IMR-90 (cell line): ENCODE results near the gene CPNE2. TPM values are rescaled to one million over a fixed set of nuclear protein-coding genes. Genes with fewer than 3 reads are reported as not detected.

Experiments used
- ATAC-seq: fragments of 200-7000 bp; cut with Tn5 transposase; 2 replicates; pipeline ENCODE4 v1.9.1; 2020; ENCODE audit warnings: low read depth, mild to moderate bottlenecking, moderate library complexity
- BruUV-seq: library from RNA; stranded (reverse); fragments of 400-500 nt; replicated peaks from 2 replicates; lab custom pipeline; 2021; lab: Mats Ljungman, UMichigan
- CTCF ChIA-PET: fragments of 300-600 bp; formaldehyde crosslinking; extraction: SDS; loops from one replicate; lab custom pipeline; 2021; ENCODE audit warnings: antibody characterized with exemption; lab: Yijun Ruan, JAX
- POLR2A ChIA-PET: fragments of 300-600 bp; sonication (Branson Sonifier 250); formaldehyde crosslinking; loops from one replicate; lab custom pipeline; 2022; ENCODE audit warnings: antibody characterized with exemption; ENCODE audit not compliant: unreplicated experiment; lab: Charles Lee
- DNase-seq: peaks from one replicate; pipeline ENCODE4 v3.0.0; 2013
- H2AFZ ChIP-seq: replicated peaks from 2 replicates; pipeline ENCODE3; 2013; ENCODE audit warnings: low read length, mild to moderate bottlenecking; ENCODE audit not compliant: poor library complexity
- H2AK5ac ChIP-seq: 2 replicates; pipeline ENCODE4 v1.6.1; 2013; ENCODE audit warnings: low read depth, low read length, inconsistent platforms
- H2AK9ac ChIP-seq: replicated peaks from 2 replicates; pipeline ENCODE3; 2013; ENCODE audit warnings: mild to moderate bottlenecking, low read depth, low read length, moderate library complexity; ENCODE audit not compliant: poor library complexity
- H2BK120ac ChIP-seq: 2 replicates; pipeline ENCODE4 v1.6.1; 2013; ENCODE audit warnings: low read depth, low read length, inconsistent platforms
- H2BK15ac ChIP-seq: 3 replicates; pipeline ENCODE4 v1.6.1; 2013; ENCODE audit warnings: low read depth, low read length, inconsistent platforms
- H2BK20ac ChIP-seq: 2 replicates; pipeline ENCODE4 v1.6.1; 2013; ENCODE audit warnings: low read depth, mild to moderate bottlenecking, inconsistent platforms, low read length, moderate library complexity
- H2BK5ac ChIP-seq: 2 replicates; pipeline ENCODE4 v1.6.1; 2013; ENCODE audit warnings: mild to moderate bottlenecking, low read depth, low read length, inconsistent platforms; ENCODE audit not compliant: poor library complexity, severe bottlenecking
- H3K14ac ChIP-seq: replicated peaks from 2 replicates; pipeline ENCODE4 v1.6.1; 2013; ENCODE audit warnings: low read depth, low read length, inconsistent platforms
- H3K18ac ChIP-seq: 2 replicates; pipeline ENCODE4 v1.6.1; 2013; ENCODE audit warnings: low read depth, low read length, control low read depth
- H3K23ac ChIP-seq: 2 replicates; pipeline ENCODE4 v1.6.1; 2013; ENCODE audit warnings: low read depth, low read length, inconsistent platforms
- H3K27ac ChIP-seq: 2 replicates; pipeline ENCODE4 v1.5.1; 2013; ENCODE audit warnings: mild to moderate bottlenecking, control low read depth, low read length; ENCODE audit not compliant: insufficient read depth
- H3K27me3 ChIP-seq: 2 replicates; pipeline ENCODE4 v1.6.1; 2013; ENCODE audit warnings: low read length; ENCODE audit not compliant: control insufficient read depth, insufficient read depth
- H3K36me3 ChIP-seq: 2 replicates; pipeline ENCODE4 v1.6.1; 2013; ENCODE audit warnings: low read length, mixed read lengths; ENCODE audit not compliant: control insufficient read depth, insufficient read depth
- H3K4ac ChIP-seq: 2 replicates; pipeline ENCODE4 v1.6.1; 2013; ENCODE audit warnings: low read depth, low read length, inconsistent platforms
- H3K4me1 ChIP-seq: 2 replicates; pipeline ENCODE4 v1.6.1; 2013; ENCODE audit warnings: low read length, mixed read lengths; ENCODE audit not compliant: control insufficient read depth, insufficient read depth
- H3K4me2 ChIP-seq: 2 replicates; pipeline ENCODE4 v1.6.1; 2013; ENCODE audit warnings: low read depth, mild to moderate bottlenecking, control low read depth, low read length, moderate library complexity
- H3K4me3 ChIP-seq: 2 replicates; pipeline ENCODE4 v1.5.1; 2013; ENCODE audit warnings: low read depth, mild to moderate bottlenecking, control low read depth, low read length, moderate library complexity; ENCODE audit not compliant: insufficient read depth
- H3K56ac ChIP-seq: 2 replicates; pipeline ENCODE4 v1.6.1; 2013; ENCODE audit warnings: low read length, inconsistent platforms; ENCODE audit not compliant: insufficient read depth; ENCODE audit errors: extremely low read depth
- H3K79me1 ChIP-seq, 2 experiments: 2 replicates each; pipeline ENCODE4 v1.6.1; 2013; ENCODE audit warnings: low read length in 2 of 2, inconsistent platforms in 1 of 2, low read depth in 1 of 2
- H3K9ac ChIP-seq: 2 replicates; pipeline ENCODE4 v1.6.1; 2013; ENCODE audit warnings: low read depth, low read length, control low read depth
- H3K9me1 ChIP-seq: 2 replicates; pipeline ENCODE4 v1.6.1; 2013; ENCODE audit warnings: low read length, inconsistent platforms; ENCODE audit not compliant: insufficient read depth
- H3K9me3 ChIP-seq: 2 replicates; pipeline ENCODE4 v1.6.1; 2013; ENCODE audit warnings: low read length; ENCODE audit not compliant: control insufficient read depth, insufficient read depth
- H4K20me1 ChIP-seq: 2 replicates; pipeline ENCODE4 v1.6.1; 2013; ENCODE audit warnings: low read length, inconsistent platforms; ENCODE audit not compliant: insufficient read depth
- H4K5ac ChIP-seq: 2 replicates; pipeline ENCODE4 v1.6.1; 2013; ENCODE audit warnings: mild to moderate bottlenecking, low read depth, low read length, control low read depth
- H4K8ac ChIP-seq, 2 experiments: 2 replicates each; pipeline ENCODE4 v1.6.1; 2013; ENCODE audit warnings: low read depth in 2 of 2, low read length in 2 of 2, control low read depth in 1 of 2, inconsistent platforms in 1 of 2
- H4K91ac ChIP-seq: 2 replicates; pipeline ENCODE4 v1.6.1; 2013; ENCODE audit warnings: low read depth, low read length, inconsistent platforms; ENCODE audit not compliant: insufficient read depth
- BHLHE40 ChIP-seq: fragments of 150-350 bp; IDR thresholded peaks from 2 replicates; pipeline ENCODE4 v1.6.1; 2016; ENCODE audit warnings: mild to moderate bottlenecking, low read depth, low read length
- CEBPB ChIP-seq: IDR thresholded peaks from 2 replicates; pipeline ENCODE4 v1.6.1; 2012; ENCODE audit warnings: low read depth, low read length, improper control_type of control experiment
- CHD1 ChIP-seq: IDR thresholded peaks from 2 replicates; pipeline ENCODE4 v1.6.1; 2012; ENCODE audit warnings: low read depth, low read length, improper control_type of control experiment
- FOS ChIP-seq: fragments of 150-350 bp; IDR thresholded peaks from 2 replicates; pipeline ENCODE4 v1.6.1; 2016; ENCODE audit warnings: low read depth, low read length
- MAFK ChIP-seq: IDR thresholded peaks from 2 replicates; pipeline ENCODE4 v1.6.1; 2012; ENCODE audit warnings: low read depth, low read length, improper control_type of control experiment
- MAZ ChIP-seq: IDR thresholded peaks from 2 replicates; pipeline ENCODE4 v1.6.1; 2012; ENCODE audit warnings: low read depth, mild to moderate bottlenecking, low read length, improper control_type of control experiment, moderate library complexity, borderline replicate concordance
- MXI1 ChIP-seq: IDR thresholded peaks from 2 replicates; pipeline ENCODE4 v1.6.1; 2012; ENCODE audit warnings: low read depth, mild to moderate bottlenecking, low read length, moderate library complexity, borderline replicate concordance
- NFE2L2 ChIP-seq: fragments of 150-350 bp; IDR thresholded peaks from 2 replicates; pipeline ENCODE4 v1.6.1; 2016; ENCODE audit warnings: low read depth, mild to moderate bottlenecking, low read length
- POLR2A ChIP-seq: IDR thresholded peaks from 2 replicates; pipeline ENCODE4 v1.6.1; 2012; ENCODE audit warnings: mild to moderate bottlenecking, low read depth, low read length
- RCOR1 ChIP-seq: IDR thresholded peaks from 2 replicates; pipeline ENCODE4 v1.6.1; 2012; ENCODE audit warnings: mild to moderate bottlenecking, low read length, improper control_type of control experiment; ENCODE audit not compliant: insufficient replicate concordance
- RFX5 ChIP-seq: IDR thresholded peaks from 2 replicates; pipeline ENCODE4 v1.8.0; 2012; ENCODE audit warnings: low read depth, mild to moderate bottlenecking, low read length, moderate library complexity
- SMC3 ChIP-seq: fragments of 150-350 bp; IDR thresholded peaks from 2 replicates; pipeline ENCODE4 v1.6.1; 2016; ENCODE audit warnings: low read depth, mild to moderate bottlenecking, antibody characterized with exemption, low read length, moderate library complexity
- WGBS, 2 experiments: methylation state at CpG; one replicate each; pipeline versions ENCODE4 v1.1.5 to v1.1.7; 2013; ENCODE audit warnings: missing lambda C conversion rate in 2 of 2; ENCODE audit not compliant: insufficient read length in 1 of 2; ENCODE audit errors: extremely low coverage in 2 of 2; 5-methylcytosine and 5-hydroxymethylcytosine counted together
- dilution Hi-C: fragments of 300-500 bp; cut with HindIII; formaldehyde crosslinking; loops from one replicate; pipeline ENCODE4 v1.14.3; 2018; ENCODE audit warnings: low sequenced_read_pairs; ENCODE audit not compliant: unreplicated experiment
- in situ Hi-C: fragments of 300-500 bp; cut with MboI; formaldehyde crosslinking; loops from 3 replicates; pipeline ENCODE4 v1.14.3; 2019; ENCODE audit warnings: low sequenced_read_pairs, inconsistent platforms, mixed read lengths
- intact Hi-C: fragments of 100-400 bp; cut with micrococcal nuclease; formaldehyde crosslinking; loops from 2 replicates; pipeline ENCODE4 v1.10.0; 2022
- polyA plus RNA-seq, 3 experiments: library from polyadenylated mRNA; depleted of rRNA; stranded (reverse); fragments of >200 nt; gene quantifications; 2 replicates each; pipeline ENCODE4 v1.2.3, GENCODE V29; 2012; ENCODE audit warnings: low replicate concordance in 1 of 3
- total RNA-seq: library from RNA; depleted of rRNA; stranded (reverse); fragments of >200 nt; gene quantifications from 2 replicates; pipeline ENCODE4 v1.2.3, GENCODE V29; 2012
- TF ChIP-seq, protein P1 (sequence below): fragments of 150-350 bp; IDR thresholded peaks from 2 replicates; pipeline ENCODE4 v1.6.1; 2017; ENCODE audit warnings: mild to moderate bottlenecking, antibody characterized with exemption, low read length, low read depth
- TF ChIP-seq, protein P2 (sequence below): conservative IDR thresholded peaks from 2 replicates; pipeline ENCODE4 v1.5.1; 2012; ENCODE audit warnings: mild to moderate bottlenecking, low read depth, low read length, improper control_type of control experiment
- TF ChIP-seq, protein P3 (sequence below): fragments of 150-350 bp; IDR thresholded peaks from 2 replicates; pipeline ENCODE4 v1.6.1; 2016; ENCODE audit warnings: low read depth, mild to moderate bottlenecking, low read length, moderate library complexity, borderline replicate concordance

CPNE2 gene
- total and polyA plus RNA-seq, 2 of the 4 experiments (the other 2 are of a cell fraction) = 15.4 to 48.0 TPM

DNA sequence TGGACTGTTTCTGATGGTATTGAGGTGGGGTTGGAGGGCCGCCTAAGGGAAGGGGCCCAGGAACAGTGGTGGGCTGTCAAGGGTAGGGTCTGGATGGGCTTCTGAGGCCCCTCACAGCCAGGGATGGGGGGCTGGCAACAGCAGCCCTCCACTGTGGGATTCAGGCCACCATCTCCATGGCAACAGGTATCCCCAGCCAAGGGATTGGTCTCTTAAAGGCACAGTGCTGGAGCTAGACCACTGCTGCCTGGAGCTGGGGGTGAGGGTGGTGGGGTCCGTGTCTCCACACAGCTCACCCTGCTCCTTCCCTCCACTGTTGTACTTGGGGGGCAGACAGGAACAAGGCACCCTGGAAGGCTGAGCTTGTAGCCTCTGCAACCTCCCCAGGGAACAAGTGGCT, 51.6 kb downstream of the CPNE2 start:
- peaks cover 19% of the 10 kb centered on the region for H3K9me1 ChIP-seq
- ChIA-PET CTCF (no interaction called here), POLR2A (no interaction called here)
- H2BK15ac ChIP-seq = no peak overlapping the region
- H3K23ac ChIP-seq = no peak overlapping the region
- H2AK5ac ChIP-seq = no peak overlapping the region
- in situ Hi-C loops (no loop called here), dilution Hi-C loops (no loop called here), intact Hi-C loops (no loop called here)
- H3K9ac ChIP-seq = no peak overlapping the region
- H2AFZ ChIP-seq = no peak overlapping the region
- H2AK9ac ChIP-seq = no peak overlapping the region
- H3K9me3 ChIP-seq = no peaks in the 10 kb centered on the region
- no peak overlapping the region for H2BK20ac ChIP-seq
- no peak overlapping the region for H2BK120ac ChIP-seq
- no peak overlapping the region for H3K4me2 ChIP-seq
- no peaks in the 10 kb centered on the region; the same call in 1 of the 2 replicates for H4K20me1 ChIP-seq
- ATAC-seq (no peak), DNase-seq (no peak)
- no TSS peak for BruUV-seq
- H3K36me3 ChIP-seq = no peaks in the 10 kb centered on the region
- H3K14ac ChIP-seq = no peak overlapping the region
- no peak overlapping the region for H3K4ac ChIP-seq
- no peak overlapping the region for H3K56ac ChIP-seq
- H3K4me1 ChIP-seq = peaks cover 6% of the 10 kb centered on the region; the same call in 1 of the 2 replicates
- H3K27me3 ChIP-seq = no peaks in the 10 kb centered on the region
- no peak overlapping the region for H4K8ac ChIP-seq
- no peak overlapping the region for H3K4me3 ChIP-seq
- no peak overlapping the region for H4K91ac ChIP-seq
- TF ChIP-seq CHD1 = no peak
- TF ChIP-seq CEBPB = no peak
- no peak for TF ChIP-seq MXI1
- TF ChIP-seq MAZ = no peak
- no peak for TF ChIP-seq MAFK
- no peak for TF ChIP-seq POLR2A
- no peak for TF ChIP-seq NFE2L2
- TF ChIP-seq FOS = no peak
- no peak for TF ChIP-seq RCOR1
- TF ChIP-seq BHLHE40 = no peak
- TF ChIP-seq, protein P1, sequence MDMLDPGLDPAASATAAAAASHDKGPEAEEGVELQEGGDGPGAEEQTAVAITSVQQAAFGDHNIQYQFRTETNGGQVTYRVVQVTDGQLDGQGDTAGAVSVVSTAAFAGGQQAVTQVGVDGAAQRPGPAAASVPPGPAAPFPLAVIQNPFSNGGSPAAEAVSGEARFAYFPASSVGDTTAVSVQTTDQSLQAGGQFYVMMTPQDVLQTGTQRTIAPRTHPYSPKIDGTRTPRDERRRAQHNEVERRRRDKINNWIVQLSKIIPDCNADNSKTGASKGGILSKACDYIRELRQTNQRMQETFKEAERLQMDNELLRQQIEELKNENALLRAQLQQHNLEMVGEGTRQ = no peak
- no peak for TF ChIP-seq RFX5
- TF ChIP-seq SMC3 = no peak
- TF ChIP-seq, protein P2, sequence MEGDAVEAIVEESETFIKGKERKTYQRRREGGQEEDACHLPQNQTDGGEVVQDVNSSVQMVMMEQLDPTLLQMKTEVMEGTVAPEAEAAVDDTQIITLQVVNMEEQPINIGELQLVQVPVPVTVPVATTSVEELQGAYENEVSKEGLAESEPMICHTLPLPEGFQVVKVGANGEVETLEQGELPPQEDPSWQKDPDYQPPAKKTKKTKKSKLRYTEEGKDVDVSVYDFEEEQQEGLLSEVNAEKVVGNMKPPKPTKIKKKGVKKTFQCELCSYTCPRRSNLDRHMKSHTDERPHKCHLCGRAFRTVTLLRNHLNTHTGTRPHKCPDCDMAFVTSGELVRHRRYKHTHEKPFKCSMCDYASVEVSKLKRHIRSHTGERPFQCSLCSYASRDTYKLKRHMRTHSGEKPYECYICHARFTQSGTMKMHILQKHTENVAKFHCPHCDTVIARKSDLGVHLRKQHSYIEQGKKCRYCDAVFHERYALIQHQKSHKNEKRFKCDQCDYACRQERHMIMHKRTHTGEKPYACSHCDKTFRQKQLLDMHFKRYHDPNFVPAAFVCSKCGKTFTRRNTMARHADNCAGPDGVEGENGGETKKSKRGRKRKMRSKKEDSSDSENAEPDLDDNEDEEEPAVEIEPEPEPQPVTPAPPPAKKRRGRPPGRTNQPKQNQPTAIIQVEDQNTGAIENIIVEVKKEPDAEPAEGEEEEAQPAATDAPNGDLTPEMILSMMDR = no peak
- TF ChIP-seq, protein P3, sequence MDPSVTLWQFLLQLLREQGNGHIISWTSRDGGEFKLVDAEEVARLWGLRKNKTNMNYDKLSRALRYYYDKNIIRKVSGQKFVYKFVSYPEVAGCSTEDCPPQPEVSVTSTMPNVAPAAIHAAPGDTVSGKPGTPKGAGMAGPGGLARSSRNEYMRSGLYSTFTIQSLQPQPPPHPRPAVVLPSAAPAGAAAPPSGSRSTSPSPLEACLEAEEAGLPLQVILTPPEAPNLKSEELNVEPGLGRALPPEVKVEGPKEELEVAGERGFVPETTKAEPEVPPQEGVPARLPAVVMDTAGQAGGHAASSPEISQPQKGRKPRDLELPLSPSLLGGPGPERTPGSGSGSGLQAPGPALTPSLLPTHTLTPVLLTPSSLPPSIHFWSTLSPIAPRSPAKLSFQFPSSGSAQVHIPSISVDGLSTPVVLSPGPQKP = no peak
- H3K27ac ChIP-seq = no peak overlapping the region
- no peak overlapping the region for H4K5ac ChIP-seq
- no peak overlapping the region for H3K18ac ChIP-seq
- 83% methylated on average over 1 of the region's 2 CpGs; no CpG with 5 or more reads in 1 of the 2 experiments for WGBS, 2 experiments
- no peak overlapping the region for H2BK5ac ChIP-seq
- H3K79me1 ChIP-seq = no peaks in the 10 kb centered on the region
